ENCODE measurements around the gene SHF. TPM values are rescaled to one million over a fixed set of nuclear protein-coding genes. Genes with fewer than 3 reads are reported as not detected.

SHF gene
- total and polyA plus RNA-seq, 2 of the 8 experiments (the other 6 are each of a cell fraction or from before 2014, with no cell fraction given): 13.1 to 26.7 TPM

DNA sequence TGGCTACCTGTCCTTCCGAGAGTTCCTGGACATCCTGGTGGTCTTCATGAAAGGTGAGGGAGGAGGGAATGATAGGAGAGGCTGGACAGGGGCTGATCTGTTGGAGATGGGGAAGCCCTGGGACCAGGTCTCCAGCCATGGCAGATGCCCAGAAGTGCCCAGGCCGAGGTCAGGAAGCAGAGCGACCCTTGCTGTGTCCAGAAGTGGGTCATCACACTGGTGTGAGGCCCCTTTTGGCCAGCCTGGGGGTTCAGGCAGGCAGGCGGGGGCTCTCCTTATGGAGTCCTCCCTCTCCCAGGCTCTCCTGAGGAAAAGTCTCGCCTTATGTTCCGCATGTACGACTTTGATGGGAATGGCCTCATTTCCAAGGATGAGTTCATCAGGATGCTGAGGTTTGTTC is 40.2 kb downstream of the SHF start (continued):
- no peak for TF ChIP-seq TAF1 (IDR thresholded peaks at IDR 0.05; ENCODE audit: low read depth, low read length)
- TF ChIP-seq, protein P1, sequence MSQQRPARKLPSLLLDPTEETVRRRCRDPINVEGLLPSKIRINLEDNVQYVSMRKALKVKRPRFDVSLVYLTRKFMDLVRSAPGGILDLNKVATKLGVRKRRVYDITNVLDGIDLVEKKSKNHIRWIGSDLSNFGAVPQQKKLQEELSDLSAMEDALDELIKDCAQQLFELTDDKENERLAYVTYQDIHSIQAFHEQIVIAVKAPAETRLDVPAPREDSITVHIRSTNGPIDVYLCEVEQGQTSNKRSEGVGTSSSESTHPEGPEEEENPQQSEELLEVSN (IDR thresholded peaks at IDR 0.05): no peak
- no peak for TF ChIP-seq SIRT6 (IDR thresholded peaks at IDR 0.05; ENCODE audit: low read length)
- no peak for TF ChIP-seq FOSL1 (IDR thresholded peaks at IDR 0.05; ENCODE audit: insufficient read depth, low read depth, low read length)
